ENCODE results near the gene UBA1. TPM values are rescaled to one million over a fixed set of nuclear protein-coding genes. Genes with fewer than 3 reads are reported as not detected.

UBA1 gene
- total and polyA plus RNA-seq, 2 of the 13 experiments (the other 11 are each of a cell fraction or from before 2014, with no cell fraction given), result 93.3 to 129 TPM

GRCh38 chrX:47193475-47194193 is at the start of gene UBA1 (continued):
- TF ChIP-seq ZNF646 (CRISPR knock-in tag; IDR thresholded peaks at IDR 0.05), result no peak
- no peak for TF ChIP-seq MTF2 (CRISPR knock-in tag; IDR thresholded peaks at IDR 0.05; ENCODE audit: borderline replicate concordance)
- no peak for TF ChIP-seq KDM6A (CRISPR knock-in tag; IDR thresholded peaks at IDR 0.05; ENCODE audit: low read depth)
- no peak for TF ChIP-seq ZNF337 (CRISPR knock-in tag; IDR thresholded peaks at IDR 0.05; ENCODE audit: borderline replicate concordance, low read depth)
- TF ChIP-seq ZNF713 (CRISPR knock-in tag; IDR thresholded peaks at IDR 0.05), result no peak
- TF ChIP-seq MLLT10 (CRISPR knock-in tag; IDR thresholded peaks at IDR 0.05), result no peak
- TF ChIP-seq NFATC3 (CRISPR knock-in tag; IDR thresholded peaks at IDR 0.05), result no peak
- peak; percentile 68 to 88 for TF ChIP-seq POLR2A (IDR thresholded peaks at IDR 0.05; ENCODE audit: insufficient read depth in 1 of 2, low read depth in 2 of 2, low read length in 2 of 2)
- TF ChIP-seq ZNF224 (CRISPR knock-in tag; IDR thresholded peaks at IDR 0.05), result no peak
- no peak for TF ChIP-seq ZNF253 (CRISPR knock-in tag; IDR thresholded peaks at IDR 0.05; ENCODE audit: borderline replicate concordance)
- no peak for TF ChIP-seq KDM5A (IDR thresholded peaks at IDR 0.05; ENCODE audit: borderline replicate concordance, low read length)
- TF ChIP-seq ZNF24 (IDR thresholded peaks at IDR 0.05), result no peak
- TF ChIP-seq TFE3 (CRISPR knock-in tag; IDR thresholded peaks at IDR 0.05), result no peak
- no peak for TF ChIP-seq ZNF891 (CRISPR knock-in tag; IDR thresholded peaks at IDR 0.05)
- TF ChIP-seq ZNF501 (CRISPR knock-in tag; IDR thresholded peaks at IDR 0.05), result 0 out of 2 replicates have a peak, but pooled peaks have one; percentile 21
- TF ChIP-seq KAT7 (CRISPR knock-in tag; IDR thresholded peaks at IDR 0.05; ENCODE audit: borderline replicate concordance), result peak; percentile 42; the same call in 1 of the 2 replicates
- TF ChIP-seq HIVEP1 (CRISPR knock-in tag; IDR thresholded peaks at IDR 0.05), result no peak
- no peak for TF ChIP-seq BRCA1 (CRISPR knock-in tag; IDR thresholded peaks at IDR 0.05)
- TF ChIP-seq ZNF343 (CRISPR knock-in tag; IDR thresholded peaks at IDR 0.05), result no peak
